IPS-NIHi7 (cell line): Measurements from ENCODE around the gene GYPE.
"Not testable (repeated sequence)": the region's sequence is repeated elsewhere in the genome, so short reads cannot be mapped to it uniquely, and the experiment has no call there.

Experiments used
- DNase-seq: peaks from one replicate; pipeline ENCODE4 v3.0.0; 2012; ENCODE audit warnings: mixed read lengths; ENCODE audit errors: extremely low spot score

Gene GYPE

DNA sequence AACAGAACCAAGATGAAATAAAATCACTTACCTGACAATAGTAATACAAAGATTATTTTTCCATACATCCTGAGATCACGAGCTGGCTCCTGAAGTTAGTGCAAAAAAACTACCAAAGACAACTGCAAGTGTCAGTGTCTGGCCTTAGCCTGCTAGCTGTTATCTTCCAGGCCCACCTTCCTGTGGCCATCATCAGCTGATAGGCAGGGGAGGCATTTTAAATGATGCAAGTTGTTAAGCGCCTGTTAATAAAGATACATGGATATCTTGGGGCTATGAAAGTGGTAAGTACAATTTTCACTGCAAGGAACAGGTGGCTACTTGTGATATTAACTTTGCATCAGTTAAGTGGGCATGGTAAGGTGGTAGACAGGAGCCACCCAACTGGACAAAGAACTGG is at the start of gene GYPE:
Gene GYPE (minus strand): TSS at position 120 of the 400 bp plus-strand sequence. CDS start 52 bp downstream, at position 68.
- DNase-seq, result not testable (repeated sequence)

DNA sequence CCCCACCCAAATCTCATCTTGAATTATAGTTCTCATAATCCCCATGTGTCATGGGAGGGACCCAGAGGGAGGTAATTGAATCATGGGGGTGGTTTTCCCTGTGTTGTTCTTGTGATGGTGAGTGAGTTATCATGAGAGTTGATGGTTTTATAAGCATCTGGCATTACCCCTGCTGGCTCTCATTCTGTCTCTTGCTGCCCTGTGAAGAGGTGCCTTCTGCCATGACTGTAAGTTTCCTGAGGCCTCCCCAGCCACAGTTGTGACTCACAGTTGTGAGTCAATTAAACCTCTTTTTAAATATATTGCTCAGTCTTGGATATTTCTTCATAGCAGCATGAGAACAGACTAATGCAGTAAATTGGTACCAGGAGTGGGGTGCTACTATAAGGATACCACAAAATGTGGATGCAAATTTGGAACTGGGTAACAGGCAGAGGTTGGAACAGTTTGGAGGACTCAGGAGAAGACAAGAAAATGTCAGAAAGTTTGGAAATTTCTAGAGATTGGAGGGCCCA is 46.2 kb upstream of the GYPE start:
- not testable (repeated sequence) for DNase-seq

DNA sequence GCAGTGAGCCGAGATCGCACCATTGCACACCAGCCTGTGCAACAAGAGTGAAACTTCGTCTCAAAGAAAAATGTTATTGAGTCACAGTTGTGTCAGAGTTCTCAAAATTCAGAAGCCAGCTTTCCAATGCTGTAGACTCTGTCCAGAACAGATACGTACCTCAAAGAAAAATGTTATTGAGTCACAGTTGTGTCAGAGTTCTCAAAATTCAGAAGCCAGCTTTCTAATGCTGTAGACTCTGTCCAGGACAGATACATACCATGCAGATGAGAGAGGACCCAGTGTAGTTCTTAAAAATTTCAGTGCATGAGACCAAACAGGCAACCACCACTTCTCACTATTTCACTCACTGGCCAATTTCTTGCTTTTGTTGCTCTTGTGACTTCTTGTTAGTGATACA is 45.6 kb upstream of the GYPE start:
- DNase-seq, result not testable (repeated sequence)

DNA sequence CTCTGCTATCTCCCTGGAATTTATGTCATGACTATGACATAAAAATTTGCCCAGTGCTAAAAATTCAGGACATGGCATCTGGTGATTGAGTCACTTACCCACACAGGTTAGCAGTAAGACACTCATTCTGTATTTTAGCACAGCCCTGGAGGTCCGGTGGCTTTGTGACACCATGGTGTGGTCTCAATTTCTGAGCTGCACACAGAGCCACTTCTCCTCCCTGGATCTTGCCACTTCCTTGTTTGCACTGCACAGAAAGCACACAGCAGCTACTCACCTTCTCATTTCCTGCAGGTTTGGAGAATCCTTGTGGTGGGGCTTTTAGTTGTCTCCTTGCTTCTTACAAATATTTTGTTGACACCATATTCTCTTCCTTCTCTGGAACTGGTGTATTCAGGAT is 44.8 kb upstream of the GYPE start:
- not testable (repeated sequence) for DNase-seq

DNA sequence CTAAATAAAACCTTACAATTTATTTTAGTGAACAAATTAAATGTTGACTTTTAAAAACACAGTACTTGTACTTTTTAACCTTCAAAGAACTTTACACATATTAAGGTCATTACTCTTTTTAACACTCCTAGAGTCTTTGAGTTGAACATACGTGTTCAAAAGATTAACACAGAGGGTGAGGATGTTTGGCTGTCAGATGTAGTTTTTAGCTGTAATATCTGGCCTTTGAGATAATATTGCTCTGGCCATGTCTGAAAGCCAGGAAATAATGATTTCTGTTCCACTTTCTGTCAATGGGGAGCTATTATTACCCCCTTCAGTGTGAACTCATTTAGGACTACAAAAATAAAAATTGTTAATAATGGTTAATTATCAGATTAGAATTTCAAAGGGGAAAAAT is 42.1 kb upstream of the GYPE start:
- DNase-seq, result not testable (repeated sequence)

DNA sequence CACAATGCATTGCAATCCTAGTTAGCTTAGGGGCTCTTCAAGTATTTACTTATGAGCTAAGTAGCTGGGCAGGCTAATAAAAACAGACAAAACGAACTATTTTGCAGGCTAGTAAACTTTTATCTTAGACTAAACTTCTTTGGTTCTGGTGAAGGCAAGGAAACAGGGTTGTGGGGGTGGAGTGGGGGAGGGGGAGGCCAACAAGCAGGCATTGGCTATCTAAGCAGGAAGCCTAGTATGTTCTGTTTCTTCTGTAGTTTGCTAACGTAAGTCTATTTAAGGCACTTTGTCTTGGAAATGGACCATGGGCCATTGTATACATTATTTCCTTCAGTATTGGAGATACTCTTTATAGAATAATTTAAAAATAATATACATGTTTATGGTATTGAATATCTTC is 35.3 kb upstream of the GYPE start:
- not testable (repeated sequence) for DNase-seq

DNA sequence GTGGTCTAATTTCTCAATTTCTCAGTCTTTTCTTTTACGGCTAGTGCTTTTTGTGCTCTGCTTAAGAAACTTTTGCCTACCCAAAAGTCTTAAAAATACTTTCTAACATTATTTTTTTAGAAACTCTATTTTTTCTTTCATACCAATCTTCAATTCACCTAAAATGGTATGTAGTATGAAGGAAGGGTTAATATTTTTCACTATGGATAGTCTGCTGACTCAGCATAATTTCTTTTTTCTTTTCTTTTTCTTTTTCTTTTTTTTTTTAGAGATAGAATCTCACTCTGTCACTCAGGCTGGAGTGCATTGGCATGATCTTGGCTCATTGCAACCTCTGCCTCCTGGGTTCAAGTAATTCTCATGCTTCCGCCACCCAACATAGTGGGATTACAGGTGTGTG is 34.2 kb upstream of the GYPE start:
- no peak for DNase-seq

DNA sequence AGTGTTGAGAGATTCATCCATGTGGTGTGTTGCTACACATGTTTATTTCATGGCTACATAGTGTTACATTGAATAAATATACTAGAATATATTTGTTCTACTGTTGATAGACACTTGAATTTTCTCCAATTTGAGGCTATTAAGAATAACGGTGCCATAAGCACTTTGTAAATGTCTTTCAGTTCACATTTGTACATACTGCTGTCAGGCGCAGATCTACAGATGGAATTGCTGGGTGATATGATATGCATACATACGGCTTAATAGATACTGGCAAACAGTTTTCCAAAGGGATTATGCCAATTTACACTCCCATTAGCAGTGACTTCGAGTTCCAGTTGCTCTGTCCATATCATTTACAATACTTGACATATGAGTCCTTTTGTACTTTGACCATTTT is 33.5 kb upstream of the GYPE start:
- not testable (repeated sequence) for DNase-seq

DNA sequence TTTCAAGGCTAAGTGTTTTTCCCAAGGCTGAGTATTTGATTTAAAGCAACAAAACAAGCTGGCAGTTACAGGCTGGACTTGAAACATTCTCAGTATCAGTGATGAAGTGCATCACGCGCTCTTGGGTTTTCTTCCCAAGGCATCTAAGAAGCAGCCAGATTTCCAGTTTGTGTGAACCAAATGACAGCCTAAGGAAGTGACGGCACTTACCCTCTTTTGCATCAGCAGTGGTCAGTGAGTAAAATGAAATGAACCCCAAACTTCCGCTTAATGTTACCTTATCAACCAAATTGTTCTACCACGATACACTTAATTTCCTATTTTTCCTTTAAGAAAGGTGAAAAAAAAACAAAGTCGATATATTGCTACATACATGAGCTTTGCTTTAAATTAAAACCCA is 15.8 kb upstream of the GYPE start:
- no peak for DNase-seq

DNA sequence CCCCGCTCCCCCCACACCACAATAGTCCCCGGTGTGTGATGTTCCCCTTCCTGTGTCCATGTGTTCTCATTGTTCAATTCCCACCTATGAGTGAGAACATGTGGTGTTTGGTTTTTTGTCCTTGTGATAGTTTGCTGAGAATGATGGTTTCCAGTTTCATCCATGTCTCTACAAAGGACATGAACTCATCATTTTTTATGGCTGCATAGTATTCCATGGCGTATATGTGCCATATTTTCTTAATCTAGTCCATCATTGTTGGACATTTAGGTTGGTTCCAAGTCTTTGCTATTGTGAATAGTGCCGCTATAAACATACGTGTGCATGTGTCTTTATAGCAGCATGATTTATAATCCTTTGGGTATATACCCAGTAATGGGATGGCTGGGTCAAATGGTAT is 11.1 kb upstream of the GYPE start:
- DNase-seq, result not testable (repeated sequence)

DNA sequence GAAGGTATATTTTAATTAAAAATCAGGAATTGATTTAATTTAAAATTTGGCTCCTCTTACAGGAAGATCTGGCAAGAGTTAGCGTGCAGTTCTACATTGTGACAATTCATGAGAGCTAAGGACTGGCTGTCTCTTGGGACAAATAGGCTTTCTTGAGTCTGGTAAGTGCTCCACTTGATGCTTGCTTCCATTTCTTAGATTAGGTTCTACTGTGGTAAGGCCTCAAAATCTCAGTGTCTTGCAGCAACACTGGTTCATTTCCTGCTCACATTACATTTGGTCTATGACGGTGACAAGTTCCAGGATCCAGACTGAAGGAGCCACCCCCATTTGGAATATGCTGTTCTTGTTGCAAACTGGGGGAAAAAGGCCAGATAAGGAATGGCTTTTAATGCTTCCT is 7.1 kb upstream of the GYPE start:
- DNase-seq, result not testable (repeated sequence)

DNA sequence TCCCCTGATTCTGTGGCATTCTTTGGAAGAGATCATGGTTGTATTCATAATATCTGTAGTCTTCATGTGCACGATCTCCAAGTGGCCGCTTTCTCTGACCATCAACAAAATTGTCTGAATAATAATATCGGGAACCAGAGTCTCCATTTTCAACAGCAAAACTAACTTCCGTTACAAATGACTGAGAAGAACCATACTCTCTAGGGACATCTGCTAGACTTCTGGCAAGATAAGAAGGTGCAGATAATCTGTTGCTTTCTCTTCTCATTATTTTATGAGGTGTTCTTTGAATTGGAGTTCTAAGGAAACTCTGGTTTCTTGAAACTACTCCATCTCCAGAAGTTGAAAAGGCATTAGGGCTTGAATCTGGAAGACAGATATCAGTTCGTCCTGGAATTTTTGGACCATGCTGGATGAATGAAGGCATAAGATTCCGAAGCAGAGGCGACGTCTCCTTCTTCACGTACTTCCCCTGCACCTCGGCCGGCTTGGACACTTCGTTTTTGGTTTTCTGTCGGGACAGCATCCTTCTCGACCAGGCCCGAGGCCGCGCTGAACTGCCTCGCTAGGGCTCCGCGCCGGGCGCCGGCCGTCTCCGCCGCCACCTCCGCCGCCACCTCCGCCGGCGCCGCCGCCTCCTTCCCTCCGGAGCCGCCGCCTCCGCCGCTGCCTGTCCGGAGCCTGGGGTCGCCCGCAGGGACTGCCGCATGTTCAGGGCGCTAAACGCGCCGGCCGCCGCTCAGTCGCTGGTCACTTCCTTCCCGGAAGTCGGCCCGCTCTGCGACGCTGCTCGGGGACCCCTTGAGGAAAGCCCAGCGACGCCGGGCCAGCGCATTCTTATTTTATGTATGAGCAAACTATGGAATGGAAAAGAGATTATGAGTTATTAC is 6.4 kb upstream of the GYPE start:
- DNase-seq, result peak; percentile 10

DNA sequence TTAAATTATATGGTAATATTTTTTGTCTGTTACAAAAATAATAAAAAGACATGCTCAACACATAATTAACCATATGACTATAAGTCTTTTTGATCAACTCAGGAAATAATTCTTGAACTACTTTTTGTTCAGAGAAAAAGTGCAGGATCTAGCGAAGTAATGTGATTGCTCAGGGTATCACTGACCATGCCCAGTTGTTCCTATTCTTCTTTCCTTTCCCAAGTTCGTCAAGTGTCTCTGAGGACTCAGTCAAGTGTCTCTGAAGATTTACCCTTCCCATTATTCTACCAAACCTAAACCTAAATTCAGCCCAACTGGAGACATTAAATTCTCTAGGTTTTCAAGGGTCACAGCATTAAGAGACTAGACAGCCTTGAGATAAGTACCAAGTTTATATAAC is 5.5 kb upstream of the GYPE start:
- not testable (repeated sequence) for DNase-seq

DNA sequence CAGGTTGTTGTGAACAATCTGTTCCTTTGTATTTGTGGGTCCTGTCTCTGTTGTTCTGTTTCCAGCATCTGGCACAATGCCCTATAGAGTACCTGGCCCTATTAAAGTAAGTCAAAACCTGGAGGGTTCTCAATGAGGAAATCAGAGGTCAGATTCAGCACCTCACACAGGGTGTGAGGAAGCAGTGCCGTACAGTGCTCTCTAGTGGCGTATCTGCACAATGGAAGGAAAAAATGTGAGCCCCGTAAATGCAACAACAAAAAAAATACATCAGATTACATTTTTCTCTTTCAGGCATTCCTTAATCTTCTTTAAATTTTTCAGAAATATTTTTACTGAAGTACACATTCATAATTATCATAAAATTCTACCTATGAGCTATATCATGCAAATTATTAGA is 2.5 kb upstream of the GYPE start:
- peak; percentile 12 for DNase-seq

DNA sequence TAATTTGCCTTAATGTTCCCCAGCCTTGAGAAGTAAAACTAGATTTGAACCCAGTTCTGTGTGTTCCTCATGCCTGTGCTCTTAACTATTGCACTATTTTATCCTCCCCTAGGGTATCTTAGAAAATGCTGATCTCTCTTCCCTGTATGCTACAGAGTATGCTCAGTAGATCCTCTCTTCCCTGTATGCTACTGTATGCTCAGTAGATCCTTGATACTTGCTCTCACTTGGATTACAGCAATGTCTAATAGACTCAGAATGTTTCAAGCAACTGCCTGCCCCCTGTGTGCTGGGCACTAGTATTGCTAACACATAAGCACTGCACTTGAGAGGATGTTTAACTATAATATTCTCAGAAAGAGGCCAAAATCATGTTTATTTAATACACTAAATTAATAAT is 928 bp downstream of the GYPE start:
- not testable (repeated sequence) for DNase-seq

DNA sequence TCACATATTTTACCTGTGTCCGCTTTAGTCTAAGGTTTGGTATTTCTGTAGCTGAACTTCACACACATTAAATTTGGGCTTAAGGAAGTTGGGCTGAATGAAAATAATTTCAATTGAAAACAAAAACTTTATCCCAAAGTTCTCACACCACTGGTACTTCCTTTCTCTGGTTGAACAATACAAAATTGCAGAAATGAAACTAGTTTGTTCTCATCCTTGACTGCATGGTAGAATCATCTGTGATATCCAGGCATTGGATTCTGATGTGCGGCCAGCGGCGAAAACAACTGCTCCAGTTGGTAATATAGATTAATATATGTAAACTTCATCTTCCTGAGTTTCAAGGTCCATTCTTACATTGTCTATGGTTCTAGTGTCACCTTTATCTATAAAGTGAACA is 15.0 kb downstream of the GYPE start:
- not testable (repeated sequence) for DNase-seq

DNA sequence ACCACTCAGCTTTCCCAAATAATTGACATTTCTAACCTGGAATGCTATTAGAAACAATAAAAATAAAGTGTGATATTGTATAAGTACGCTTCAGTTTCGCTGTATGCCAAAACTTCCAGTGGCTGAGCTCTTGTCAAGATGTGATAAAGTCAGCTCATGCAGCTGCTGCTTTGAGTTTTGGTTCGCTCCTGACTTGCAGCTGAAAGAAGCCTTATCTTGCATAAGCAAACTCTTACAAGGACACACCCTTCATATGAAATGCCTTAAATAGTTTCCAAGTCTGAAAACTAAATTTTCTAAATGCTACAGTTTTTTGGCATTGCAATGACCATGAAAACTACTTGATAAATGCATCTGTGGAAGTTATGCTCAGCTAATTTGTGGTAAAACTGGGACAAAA is 17.2 kb downstream of the GYPE start:
- not testable (repeated sequence) for DNase-seq

DNA sequence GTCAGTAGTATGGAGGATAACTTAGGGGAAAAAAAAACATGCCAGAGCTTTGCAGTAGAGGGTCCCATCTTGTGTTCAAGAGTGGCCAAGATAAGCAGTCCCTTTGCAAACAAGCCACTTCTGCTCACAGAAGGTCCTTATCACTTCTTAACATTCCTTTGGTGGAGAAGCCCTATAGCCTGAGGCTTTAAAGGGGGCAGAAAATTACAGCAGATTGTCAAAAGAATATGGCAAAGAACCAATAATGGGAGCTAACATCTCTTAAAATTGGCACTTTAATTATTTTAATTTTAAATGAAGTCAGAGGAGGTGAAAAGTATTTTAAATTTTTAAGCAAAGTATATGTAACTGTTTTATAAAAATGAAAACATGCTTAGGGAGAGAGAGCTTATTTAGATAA is 20.4 kb downstream of the GYPE start:
- DNase-seq, result not testable (repeated sequence)

DNA sequence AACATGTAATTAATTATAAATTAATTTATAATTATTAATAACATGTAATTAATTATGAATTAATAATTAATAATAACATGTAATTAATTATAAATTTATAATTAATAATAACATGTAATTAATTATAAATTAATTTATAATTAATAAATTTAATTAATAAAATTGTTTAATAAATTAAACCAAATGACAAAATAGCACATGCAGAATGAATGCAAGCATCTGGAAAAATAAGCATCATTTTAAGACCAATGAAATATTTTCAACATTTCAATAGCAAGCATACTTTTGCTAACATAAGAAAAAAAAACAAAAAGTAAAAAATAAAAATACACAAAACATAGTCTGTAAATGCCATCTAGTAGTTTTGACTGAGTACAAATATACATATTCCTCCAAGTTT is 21.8 kb downstream of the GYPE start:
- DNase-seq, result no peak

DNA sequence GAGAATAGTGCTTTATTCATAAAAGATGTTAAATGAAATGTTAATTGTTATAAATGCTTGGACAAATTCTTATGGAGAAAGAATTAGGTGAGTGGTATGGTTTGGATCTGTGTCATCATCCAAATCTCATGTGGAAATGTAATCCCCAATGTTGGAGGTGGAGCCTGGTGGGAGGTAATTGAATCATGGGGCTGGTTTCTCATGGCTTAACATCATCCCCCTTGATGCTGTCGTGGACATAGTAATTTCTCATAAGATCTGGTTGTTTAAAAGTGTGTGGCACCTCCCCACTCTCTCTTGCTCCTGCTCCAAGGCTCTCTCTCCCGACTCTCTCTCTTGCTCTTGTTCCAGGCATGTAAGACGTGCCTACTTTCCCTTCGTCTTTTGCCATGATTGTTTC is 22.5 kb downstream of the GYPE start:
- no peak for DNase-seq

DNA sequence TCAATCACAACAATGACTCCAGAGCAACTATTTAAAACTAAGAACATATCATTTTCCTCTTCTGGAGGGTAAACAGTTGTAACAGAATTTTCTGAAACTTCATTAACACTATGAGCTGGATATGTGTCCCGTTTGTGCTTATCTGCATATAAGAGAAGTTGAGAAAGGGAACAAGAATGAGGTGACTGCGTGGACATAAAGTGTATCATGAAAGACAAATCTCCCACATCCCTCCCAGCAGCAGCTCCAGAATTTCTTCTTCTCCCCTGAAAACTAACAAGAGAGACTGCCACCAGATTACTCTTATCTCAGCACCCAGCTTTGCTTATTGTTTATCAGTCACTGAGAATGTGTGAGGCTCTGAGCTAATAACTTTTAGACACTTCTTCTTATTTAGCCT is 25.8 kb downstream of the GYPE start:
- DNase-seq, result not testable (repeated sequence)

DNA sequence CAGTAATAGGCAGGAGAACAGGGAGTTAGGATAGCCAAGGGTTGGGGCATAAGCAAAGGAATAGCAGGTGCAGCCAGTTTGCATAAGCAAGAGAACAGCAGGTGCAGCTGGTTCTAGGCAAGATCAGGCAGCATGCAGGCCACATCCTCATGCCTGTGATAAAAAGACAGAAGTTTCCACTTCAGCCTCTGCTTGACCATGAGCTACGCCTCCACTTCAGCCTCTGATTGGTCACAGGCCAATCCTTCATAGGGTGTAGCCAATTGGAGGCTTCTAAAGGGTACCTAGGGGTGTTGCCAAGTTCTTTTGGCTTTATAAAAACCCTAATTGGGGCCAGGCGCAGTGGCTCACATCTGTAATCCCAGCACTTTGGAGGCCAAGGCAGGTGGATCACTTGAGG is 30.0 kb downstream of the GYPE start:
- not testable (repeated sequence) for DNase-seq

DNA sequence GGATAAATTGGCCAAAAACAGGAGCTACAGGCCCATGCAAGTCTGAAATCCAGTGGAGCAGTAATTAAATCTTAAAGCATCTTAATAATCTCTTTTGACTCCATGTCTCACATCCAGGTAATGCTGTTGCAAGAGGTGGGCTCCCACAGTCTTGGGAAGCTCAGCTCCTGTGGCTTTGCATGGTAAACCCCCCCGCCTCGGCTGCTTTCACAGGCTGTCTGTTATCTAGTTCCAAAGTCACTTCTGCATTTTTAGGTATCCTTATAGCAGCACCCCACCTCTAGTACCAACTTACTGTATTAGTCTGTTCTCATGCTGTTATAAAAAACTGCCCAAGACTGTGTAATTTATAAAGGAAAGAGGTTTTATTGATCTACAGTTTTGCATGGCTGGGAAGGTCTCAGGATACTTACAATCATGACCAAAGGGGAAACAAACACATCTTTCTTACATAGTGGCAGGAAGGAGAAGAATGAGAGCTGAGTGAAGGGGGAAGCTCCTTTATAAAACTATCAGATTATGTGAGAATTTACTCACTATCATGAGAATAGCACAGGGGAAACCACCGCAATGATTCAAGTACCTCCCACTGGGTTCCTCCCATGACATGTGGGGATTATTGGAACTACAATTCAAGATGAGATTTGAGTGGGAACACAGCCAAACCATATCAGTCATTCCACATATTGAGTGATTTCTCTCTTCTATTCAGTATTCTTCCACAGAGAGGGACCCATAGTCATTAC is 34.7 kb downstream of the GYPE start:
- DNase-seq, result not testable (repeated sequence)
